ENCODE measurements around the gene SFXN3. TPM values are rescaled to one million over a fixed set of nuclear protein-coding genes. Genes with fewer than 3 reads are reported as not detected.

The SFXN3 gene
- 46.9 and 81.9 TPM in 2 replicates for total RNA-seq

GRCh38 chr10:101031128-101031795 is at the start of gene SFXN3, which contains the start of gene PDZD7:
Gene SFXN3 (plus strand): TSS chr10:101031234. CDS start chr10:101034695, 3,461 bp downstream.
Gene PDZD7 (minus strand): TSS chr10:101031129. CDS start chr10:101030219, 910 bp downstream.

GRCh38 chr10:100986952-100987684 is 43.9 kb upstream of the SFXN3 start, which contains the start of the genes MRPL43 and TWNK:
Gene MRPL43 (minus strand): TSS chr10:100987497. CDS start chr10:100987443, 54 bp downstream.
Gene TWNK (plus strand): TSS chr10:100987543. CDS start chr10:100988211, 668 bp downstream.

GRCh38 chr10:100999742-101000126 is 31.3 kb upstream of the SFXN3 start, which contains the start of gene LZTS2:
Gene LZTS2 (plus strand): TSS chr10:100999808. CDS start chr10:101002539, 2,731 bp downstream.

GRCh38 chr10:101061624-101062231 is 30.7 kb downstream of the SFXN3 start, which contains the start of gene KAZALD1:
Gene KAZALD1 (plus strand): TSS chr10:101061989. CDS start chr10:101062593, 604 bp downstream.

Other genes with a start within 250 kb of the SFXN3 start
- gene SLF2, start 118.3 kb upstream of the SFXN3 start, total RNA-seq, result 17.2 and 31.5 TPM in 2 replicates
- 1.8 and 2.8 TPM in 2 replicates for gene SEMA4G, start 61.7 kb upstream of the SFXN3 start, total RNA-seq
- 38.6 and 48.6 TPM in 2 replicates for gene MRPL43, start 43.7 kb upstream of the SFXN3 start, total RNA-seq
- gene TWNK, start 43.7 kb upstream of the SFXN3 start, total RNA-seq, result 3.7 and 11.5 TPM in 2 replicates
- 40.8 and 47.3 TPM in 2 replicates for gene LZTS2, start 31.4 kb upstream of the SFXN3 start, total RNA-seq
- gene PDZD7, start 105 bp upstream of the SFXN3 start, total RNA-seq, result 0.16 and 0.44 TPM in 2 replicates
- gene KAZALD1, start 30.8 kb downstream of the SFXN3 start, total RNA-seq, result 0.31 and 0.49 TPM in 2 replicates
- gene TLX1, start 100.1 kb downstream of the SFXN3 start, total RNA-seq, result not detected in 2 replicates
- not detected in 2 replicates for gene LBX1, start 198.2 kb downstream of the SFXN3 start, total RNA-seq

Measured in bladder microvascular endothelial cell (primary cell).